HCEC 1CT (cell line): Measurements from ENCODE around the gene OTUD4.
A peak's percentile ranks its signal among the peaks of the same experiment; 100 is the strongest.
"Not testable (repeated sequence)": the region's sequence is repeated elsewhere in the genome, so short reads cannot be mapped to it uniquely, and the experiment has no call there.

Experiments used
- DNase-seq: peaks from one replicate; pipeline ENCODE4 v3.0.0-alpha.2; 2017

The OTUD4 gene

DNA sequence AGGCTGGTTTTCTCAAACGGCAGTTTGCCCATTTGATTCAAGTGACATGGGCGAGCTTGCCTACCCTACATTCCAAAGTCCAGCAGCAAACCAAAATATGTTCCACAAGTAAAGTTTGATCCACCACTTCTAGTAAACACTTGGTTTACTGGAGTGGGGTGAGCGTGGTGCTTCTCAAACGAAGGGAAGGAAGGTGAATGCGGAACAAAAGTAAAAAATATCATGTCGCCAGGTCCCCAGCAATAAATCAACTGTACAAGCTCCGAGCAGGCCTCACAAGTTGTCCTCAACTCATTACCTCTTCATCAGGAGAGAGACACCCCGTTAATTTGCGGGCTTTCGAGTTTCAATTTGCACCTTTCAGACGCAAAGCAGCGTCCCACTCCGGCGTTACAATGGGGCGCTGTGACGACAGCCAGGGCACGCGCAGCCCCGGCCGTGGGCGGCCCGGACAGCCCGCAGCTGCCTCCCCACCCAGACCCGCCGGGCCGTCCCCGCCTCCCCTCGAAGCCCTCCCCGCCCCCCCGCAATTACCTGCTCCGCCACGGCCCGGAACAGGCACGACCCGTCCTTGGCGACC, 1.0 kb downstream of the OTUD4 start:
- DNase-seq, result peak; percentile 41

DNA sequence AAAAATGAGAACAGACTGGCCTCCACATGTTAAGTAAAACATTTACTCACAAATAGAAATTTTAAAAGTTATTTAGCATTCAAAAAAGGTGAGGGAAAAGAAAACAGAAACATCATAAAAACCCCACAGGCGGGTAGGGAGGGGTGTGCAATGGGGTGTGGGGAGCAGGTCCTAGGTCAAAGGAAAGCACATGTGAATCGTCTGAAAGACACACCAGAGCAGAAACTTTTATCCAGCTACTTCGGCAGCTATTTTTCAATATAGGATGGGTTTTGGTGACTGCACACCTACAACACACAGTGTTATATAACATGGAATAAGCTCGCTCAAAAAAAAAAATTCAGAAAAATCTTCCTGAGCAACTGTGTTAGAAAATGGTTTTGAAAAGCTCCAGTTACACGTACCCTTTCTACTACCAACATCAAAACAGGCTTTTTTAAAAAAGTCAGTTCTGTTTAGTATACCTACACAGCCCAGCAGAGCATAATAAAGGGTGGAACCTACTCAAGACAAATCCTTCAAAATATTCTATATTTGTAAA, 1.6 kb downstream of the OTUD4 start:
- DNase-seq, result no peak

DNA sequence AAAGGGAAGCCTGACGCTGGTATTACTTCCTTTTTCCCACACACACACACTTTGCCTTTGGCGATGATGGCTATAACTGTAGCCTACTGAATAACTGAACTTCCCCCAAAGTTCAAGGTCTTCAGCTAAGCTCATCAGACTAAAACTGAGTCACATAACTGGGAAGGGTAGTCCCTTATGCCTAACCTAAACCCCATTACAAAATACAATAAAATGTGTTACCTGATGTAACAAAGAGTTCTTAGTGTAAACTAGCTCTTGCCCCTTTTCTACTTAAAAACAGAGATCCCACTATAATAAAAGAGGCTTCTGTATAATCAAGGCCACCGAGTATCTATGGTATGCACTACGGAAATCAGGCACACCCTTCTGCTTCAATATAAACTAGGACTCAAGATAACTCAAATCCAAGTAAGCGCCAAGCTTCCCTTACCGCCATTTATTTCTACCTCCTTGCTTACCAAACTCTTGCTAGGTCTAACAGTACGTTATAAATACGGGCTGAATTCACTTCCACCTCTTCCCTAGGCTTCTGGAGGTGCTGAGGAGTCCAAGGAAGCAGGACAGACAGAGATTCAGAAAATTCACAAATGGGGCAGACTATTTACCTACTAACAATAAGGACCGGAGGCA, 2.4 kb downstream of the OTUD4 start:
- no peak for DNase-seq

DNA sequence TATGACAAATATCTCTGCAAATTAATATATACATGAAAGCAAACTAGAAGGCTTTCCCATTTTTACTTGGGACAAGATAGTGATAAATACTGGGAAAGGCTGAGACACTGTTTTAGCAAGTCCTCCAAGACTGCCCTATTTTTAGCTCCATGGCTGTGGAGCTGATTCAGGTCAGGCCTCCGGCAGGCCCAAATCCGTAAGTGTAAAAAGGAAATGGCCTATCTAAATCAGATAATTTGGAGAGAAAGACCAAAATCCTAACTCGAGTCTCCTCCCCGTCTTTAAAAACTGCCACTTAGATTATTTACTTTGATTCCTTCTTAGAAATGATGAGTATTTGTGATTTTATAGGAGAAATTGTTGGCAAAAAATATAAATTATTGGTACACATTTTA, 2.9 kb downstream of the OTUD4 start:
- DNase-seq, result no peak

DNA sequence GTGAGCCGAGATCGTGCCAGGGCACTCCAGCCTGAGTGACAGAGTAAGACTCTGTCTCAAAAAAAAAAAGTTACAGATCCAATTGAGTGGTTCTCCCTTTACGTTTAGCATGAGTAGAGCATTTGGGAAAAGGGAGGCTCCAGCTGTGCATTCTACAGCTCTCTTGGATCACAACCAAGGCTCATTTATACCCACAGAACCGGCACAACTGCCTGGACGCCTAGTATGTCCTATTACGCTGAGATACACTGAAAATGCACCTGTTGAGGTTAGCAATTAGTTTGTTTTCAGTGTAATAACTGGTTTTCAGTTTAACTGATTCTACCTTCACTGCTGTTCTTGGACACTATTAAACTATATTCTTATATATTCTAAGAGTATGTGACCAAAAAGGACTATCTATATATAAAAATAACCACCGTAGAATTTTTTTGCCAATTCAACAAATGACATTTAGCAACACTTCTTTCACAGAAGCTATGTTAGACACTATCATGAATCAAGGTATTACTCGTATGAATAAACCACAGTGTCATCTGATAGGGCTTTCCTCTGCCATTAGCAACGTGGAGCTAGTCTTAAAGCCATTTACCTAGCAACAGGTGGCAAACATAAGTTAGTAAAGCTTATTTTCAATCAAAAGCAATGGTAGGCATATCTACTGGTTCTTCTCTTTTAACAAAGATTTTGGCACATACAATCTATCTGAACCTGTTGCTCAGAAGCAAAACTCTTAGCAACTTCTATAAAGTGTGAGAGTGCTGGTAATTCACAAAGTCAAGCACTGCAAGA, 3.6 kb downstream of the OTUD4 start:
- DNase-seq, result no peak

DNA sequence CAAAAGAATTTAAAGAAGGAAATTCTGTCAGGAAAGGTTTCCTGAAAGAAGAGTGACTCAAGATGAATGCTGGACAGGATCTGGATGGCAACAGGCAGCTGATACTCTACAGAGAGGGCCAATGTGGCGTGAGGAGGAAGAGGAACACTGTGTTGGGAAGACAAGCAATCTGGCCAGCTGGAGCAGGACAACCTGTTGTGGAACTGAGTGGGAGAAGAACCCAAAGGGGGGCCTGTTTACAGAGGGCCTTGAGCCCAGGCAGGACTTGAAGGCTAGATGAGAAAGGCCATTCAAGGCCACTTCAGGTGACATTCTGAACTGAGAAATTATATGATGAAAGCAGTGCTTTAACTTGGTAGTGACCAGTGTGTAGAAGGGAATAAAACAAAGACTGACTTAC, 8.5 kb downstream of the OTUD4 start:
- DNase-seq, result no peak

DNA sequence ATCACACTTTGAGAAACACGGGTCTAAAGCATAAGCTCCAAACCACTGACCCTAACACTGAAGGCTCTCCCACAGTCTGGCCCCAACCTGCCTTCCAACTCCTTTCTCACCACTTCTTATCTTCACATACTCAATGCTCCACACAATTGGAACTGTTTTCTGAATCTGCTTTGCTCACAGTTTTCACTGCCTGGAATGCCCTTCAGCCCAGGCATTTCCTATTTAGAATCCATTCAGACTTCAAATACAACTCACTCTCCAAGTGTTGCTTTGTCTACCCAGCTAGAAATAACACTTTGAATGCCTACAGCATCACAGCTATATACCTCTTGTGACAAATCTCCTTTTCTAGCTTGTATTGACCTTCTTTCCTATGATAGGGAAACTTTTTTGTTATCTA, 10.2 kb downstream of the OTUD4 start:
- DNase-seq, result no peak

DNA sequence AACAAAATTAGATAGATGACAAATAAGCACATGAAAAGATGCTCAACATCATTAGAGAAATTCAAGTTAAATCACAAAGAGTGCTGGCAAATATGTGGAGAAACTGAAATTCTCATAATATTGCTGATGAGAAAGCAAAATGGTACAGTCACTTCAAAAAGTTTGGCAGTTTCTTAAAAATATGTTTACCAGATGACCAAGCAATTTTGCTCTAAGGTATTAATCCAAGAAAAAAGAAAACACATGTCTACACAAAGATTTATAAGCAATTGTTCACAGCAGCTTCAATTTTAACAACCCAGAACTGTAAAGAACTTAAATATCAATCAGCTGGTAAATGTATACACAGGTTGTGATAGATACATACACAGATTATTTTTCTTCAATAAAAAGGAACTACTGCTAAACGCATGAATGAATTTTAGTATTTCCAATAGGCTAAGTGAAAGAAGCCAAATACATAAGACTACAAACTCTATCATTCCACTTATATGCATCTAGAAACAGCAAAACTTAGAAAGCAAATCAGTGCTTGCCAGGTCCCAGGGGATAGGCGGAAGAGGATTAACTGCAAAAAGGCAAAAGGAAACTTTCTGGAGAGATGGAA, 11.7 kb downstream of the OTUD4 start:
- no peak for DNase-seq

DNA sequence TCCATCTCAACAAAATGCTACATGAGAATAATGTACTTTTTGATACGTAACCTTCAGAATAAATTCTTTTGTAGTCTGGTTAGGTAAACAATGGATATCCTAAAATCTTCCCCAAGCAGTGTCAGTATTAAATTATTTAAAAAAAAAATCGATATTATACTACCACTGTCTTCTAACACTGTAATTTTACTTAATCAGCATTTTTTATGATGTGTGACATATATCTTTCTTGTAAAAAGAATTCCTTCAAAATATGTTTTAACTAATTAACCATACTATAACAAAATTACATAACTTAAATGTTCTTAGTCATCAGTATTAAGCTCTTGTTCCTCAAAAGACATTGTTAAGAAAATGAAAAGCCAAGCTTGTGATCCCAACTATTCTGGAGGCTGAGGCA, 12.5 kb downstream of the OTUD4 start:
- no peak for DNase-seq

DNA sequence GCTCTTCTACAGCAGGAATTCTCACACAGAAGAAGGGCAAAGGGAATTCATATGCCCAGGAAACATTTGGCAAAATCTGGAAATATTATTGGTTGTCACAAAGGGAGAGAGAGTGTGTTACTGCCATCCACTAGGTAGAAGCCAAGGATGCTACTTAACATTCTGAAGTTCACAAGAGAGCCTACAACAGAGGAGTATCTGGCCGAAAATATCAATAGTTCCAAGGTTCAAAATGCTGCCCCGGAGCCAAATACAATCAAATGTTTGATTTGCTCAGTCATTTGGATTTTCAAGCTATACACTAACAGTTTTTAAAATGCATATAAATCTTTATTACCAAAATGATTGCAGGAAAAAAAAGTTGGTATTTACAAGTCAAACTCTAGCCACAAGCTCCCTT, 18.8 kb downstream of the OTUD4 start:
- DNase-seq, result no peak

DNA sequence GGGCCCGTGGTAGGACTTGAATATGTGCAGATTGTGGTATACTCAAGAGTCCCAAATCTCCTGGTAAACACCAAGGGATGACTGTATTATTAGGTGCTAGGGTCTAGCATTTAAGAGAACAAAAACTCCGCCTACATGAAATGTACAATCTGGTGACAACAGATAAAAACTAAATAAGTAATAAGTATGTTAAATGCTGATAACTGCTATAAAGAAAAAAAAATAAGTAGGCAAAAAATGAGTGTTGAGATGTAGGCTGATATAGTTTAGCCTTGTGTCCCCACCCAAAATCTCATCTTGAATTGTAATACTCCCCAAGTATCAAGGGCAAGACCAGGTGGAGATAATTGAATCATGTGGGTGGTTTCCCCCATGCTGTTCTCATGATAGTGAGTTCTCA, 23.4 kb downstream of the OTUD4 start:
- DNase-seq, result no peak

DNA sequence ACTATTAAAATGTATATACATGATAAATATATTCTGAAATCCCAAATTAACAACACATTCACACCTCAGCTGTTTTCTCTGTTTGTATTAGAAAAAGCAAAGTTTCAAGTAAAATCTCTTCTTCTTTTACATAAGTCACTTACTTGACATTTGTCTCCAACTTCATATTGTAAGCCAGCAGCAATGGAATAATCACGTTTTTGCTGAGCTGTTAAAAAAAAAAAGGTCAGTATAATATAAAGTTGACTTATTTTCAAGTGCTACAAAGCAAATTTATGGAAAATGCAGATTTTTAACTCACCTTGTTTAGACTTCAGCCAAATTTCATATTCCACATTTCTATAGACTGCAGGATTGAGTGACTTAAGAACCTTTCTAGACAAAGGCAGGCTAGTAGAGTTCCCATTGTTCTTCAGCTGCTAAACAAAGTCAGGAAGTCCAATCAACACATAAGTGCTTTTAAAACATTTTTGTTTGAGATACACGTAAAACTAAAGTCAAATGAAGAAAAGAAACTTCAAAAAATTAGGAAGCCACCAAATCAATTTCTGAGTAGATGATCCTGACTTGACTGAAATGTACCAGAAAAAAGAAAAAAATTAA, 25.0 kb downstream of the OTUD4 start:
- no peak for DNase-seq

DNA sequence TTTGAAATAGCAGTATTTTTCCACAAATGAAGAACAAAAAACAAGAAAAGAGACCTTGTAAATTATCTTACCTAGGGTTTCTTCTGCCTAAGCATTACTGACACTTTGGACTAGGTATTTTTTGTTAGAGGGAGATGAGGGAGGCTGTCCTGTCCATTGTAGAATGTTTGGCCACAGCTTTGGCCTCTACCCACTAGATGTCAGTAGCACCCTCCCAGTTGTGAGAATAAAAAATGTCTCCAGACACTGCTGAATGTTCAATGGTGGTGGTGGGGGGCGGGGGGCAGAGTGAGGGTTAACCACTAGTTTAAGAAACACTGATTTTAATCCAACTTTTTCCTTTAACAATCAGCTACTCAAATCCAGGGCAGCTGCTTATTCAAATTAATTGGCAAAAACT, 25.8 kb downstream of the OTUD4 start:
- no peak for DNase-seq

DNA sequence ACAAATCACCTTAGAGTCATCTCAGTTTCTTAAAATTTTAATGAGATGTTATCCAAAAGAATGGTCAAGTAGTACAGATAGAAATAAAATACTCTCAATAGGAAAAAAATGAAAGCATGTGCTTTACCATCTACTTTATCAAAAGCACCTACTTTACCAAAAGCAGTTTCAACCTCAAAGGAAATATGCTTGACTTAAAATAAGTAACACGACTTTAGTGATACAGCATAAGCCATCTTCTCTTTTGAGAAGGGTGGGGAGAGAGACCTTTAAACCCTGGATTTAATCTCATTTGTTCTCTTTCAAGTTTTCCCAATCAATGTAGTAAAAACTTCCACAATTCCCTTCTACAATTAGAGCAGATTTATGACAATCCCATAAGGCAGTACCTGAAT, 26.5 kb downstream of the OTUD4 start:
- no peak for DNase-seq

DNA sequence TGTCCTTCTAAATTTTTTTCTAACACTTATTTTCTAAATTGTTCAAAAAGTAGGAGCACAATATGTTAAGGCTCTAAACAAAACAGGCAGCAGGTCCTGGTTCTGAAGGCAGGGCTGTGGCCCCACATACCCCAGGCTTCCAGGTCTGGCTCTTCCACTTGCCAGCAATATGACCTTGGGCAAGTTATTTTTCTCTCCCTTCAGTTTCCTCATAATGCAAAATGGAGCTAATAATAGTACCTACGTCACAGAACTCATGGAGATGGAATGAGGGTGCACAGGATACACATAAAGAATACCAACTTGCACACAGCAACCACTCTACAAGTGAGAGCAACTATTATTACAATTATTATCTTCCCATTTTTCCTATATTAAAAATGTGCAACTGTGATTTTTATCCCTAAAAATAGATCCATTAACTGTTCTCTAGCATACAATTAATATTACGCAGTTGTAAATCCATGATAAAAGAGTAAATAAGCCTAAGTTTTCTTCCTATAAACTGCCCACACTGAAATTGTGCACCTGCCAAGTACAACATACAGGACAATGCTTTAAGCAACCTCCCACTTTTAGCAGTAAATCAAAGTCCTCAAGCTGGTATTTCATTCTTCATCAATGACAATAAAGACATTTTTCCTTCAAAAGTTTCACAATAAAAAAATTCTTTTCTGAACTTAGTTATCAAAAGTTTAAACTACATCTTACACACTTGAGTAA, 27.0 kb downstream of the OTUD4 start:
- DNase-seq, result no peak

DNA sequence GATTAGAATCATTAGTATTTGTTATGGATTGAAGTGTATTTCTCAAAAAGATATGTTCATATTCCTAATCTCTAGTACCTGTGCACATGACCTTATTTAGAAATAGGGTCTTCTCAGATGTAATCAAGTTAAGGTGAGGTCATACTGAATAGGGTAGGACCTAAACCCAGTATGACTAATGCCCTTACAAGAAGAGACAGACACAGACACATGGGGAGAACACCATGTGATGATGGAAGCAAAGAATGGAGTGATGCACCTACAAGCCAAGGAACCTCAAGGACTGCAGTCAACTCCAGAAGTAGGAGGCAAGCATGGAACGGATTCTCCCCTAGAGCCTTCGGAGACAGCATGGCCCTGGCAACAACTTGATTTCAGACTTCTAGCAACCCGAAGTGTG, 31.4 kb downstream of the OTUD4 start:
- no peak for DNase-seq

DNA sequence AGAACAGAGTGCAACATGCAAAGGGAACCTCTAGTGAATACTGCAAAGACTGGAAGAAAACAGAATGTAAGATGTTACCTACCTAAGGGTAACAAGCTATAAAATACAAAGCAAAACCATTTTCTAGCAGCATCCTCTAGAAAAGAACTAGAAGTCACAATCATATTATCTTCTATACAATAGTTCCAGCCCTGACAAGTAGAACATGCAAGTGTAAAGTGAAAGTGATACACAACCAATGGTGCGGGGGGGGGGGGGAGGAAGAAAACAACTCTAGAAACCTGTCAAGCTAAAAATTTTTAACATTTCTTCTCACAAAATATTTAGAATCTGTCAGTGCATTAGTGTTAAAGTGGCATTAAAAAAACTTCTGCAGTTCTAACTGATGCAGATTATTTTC, 44.2 kb downstream of the OTUD4 start:
- not testable (repeated sequence) for DNase-seq

DNA sequence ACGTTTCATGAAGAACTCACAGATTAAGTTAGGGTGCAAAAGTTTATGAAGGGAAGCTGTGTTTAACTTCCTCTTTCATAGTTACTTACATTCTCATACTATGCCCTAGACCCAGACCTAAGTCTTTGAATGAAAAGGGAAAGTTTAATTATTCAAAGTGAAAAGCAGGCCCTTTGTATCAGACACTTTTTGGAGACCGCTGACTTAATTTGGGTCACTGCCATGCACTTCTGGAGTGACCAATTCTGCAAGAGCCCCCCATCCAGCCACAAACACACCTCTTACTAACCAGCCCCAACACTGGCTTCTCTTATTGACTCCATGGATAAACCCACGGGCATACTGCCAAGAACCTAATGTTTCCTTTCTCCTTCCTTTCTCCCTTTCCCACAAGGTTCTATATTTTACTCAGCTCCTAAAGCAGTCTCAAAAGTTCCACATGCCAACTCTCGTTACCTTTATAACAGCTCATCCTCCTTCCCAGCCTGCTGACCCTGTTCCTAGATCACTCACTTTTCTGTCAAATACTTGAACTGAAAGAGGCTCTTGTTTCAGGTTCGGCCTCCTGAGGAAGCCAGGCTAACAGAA, 47.8 kb downstream of the OTUD4 start:
- no peak for DNase-seq

DNA sequence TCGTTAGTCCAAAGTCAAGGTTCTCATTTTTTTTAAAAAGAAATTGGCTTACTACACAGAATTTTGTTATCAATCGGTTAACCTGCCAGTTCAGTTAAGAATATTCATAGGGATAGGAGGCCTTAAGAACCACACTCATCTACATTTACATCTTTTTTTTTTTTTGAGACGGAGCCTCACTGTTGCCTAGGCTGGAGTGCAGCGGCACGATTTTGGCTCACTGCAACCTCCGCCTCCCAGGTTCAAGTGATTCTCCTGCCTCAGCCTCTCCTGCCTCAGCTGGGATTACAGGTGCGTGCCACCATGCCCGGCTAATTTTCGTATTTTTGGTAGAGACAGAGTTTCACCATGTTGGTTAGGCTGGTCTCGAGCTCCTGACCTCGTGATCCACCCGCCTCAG, 48.5 kb downstream of the OTUD4 start:
- no peak for DNase-seq

DNA sequence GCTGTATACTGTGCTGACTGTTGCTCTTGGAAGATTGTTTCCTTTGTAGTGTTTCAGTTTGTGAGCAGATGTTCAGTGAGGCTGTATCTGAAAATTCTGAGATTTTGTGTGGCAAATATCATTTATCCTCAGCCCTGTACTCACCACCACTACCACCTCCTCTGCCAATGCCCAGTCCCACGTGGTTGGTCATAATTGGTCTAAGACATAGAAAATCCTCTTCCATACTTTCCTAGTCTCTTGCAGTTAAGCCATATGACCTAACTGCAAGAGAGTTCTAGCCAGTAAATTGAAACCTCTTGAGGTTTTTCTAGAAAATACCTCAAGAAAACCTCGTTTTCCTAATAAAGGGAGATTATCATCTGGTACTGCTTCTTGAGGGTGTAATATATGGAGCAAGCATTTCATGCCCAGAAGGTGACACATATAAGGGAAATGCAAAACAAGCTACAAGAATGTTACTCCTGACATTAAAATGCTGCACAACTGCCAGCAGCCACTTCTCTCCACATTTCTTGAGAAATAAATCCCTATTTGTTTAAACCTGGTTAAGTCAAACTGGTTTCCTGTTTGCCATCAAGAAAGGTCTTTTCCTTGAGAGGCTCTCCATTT, 49.5 kb downstream of the OTUD4 start:
- peak; percentile 69 for DNase-seq

DNA sequence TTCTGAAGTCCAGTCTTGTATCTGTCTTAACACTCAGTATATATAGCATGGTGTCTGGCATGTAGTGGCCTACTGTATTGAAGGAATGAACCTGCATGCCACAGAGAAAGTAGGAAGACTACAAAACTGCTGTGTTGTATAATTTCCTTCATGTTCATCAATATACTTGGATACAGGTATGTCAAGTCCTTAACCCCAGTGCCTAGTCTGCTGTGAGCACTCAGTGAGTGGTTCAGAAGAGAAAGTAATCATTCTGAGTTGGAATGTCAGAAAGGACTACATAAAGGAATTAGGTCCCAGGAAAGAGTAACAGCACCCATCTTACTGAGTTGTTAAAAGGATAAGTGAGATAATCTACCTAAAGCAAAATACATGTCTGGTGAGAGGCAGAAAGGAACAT, 50.3 kb downstream of the OTUD4 start:
- no peak for DNase-seq

DNA sequence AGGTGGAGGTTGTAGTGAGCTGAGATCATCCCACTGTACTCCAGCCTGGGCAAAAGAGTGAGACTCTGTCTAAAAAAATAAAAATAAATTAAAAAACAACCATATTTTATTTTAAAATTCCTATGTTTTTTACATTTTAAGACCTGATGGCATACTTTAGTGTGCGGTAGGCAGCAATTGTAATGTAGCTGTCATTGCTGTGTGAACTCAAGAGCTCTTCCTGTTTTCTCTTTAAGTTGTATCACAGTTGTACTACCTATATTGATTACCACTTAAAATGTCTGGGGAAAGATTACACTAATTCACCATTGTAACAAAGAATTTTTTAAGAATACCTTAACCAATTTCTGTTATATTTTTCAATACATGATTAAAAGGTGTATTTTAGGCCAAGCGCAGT, 55.0 kb downstream of the OTUD4 start:
- DNase-seq, result no peak
